ENCODE measurements around the gene HSD3B1. TPM values are rescaled to one million over a fixed set of nuclear protein-coding genes. Genes with fewer than 3 reads are reported as not detected.
"Not testable (repeated sequence)": the region's sequence is repeated elsewhere in the genome, so short reads cannot be mapped to it uniquely, and the experiment has no call there.

The HSD3B1 gene
- total and polyA plus RNA-seq, 10 donors: not detected

DNA sequence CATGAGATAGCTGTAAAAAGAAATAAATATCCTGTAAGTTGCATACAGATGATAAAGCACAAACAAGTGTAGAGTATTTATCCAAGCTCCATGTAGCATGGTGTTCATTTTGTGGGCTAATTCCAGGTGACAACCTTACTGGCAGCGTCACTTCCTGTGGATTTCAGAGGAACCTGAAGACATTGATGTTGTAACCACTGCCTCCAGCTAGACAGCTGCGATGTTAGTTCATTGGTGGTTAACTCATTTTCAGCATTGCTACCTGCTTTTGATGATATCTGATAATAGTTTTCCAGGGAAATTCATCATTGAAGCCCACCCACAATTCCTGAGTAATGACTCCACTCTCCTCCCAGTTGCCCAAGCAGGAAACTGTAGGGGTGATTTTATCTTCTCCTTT is 3.0 kb downstream of the HSD3B1 start:
- no peak for TF ChIP-seq POLR2AphosphoS5 (IDR thresholded peaks at IDR 0.05)
- H3K36me3 ChIP-seq: no peaks in the 10 kb centered on the region
- intact Hi-C loops (cut with DNase I; ENCODE audit: low total_unique reads): no loop called here
- H3K27ac ChIP-seq: no peak overlapping the region
- H3K27me3 ChIP-seq (replicated peaks in 1 of 7): no peaks in the 10 kb centered on the region
- DNase-seq: no peak
- H3K9me3 ChIP-seq: no peaks in the 10 kb centered on the region
- 72 to 77% (median 76%) methylated on average over 2 of the region's 2 CpGs for WGBS, 5 donors
- no peaks in the 10 kb centered on the region for H3K4me1 ChIP-seq
- H3K4me3 ChIP-seq: no peak overlapping the region

DNA sequence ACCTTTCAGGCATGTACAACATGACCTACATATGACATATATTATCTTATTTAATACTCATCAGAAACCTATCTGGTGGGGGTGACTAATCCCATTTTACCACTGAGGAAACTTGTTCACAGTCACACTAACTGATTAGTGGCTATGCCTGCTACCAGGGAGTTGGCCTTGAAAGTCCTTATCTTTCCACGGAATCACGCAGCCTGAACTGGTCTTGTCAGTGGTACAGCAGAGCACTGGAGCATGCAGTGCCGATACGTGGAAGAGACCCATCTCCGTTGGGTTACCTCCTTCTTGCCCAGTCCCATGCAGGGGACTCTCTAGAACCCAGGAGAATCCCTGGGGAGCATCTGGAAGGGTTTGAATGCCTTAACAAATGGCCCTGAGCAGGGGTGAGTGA is 8.2 kb downstream of the HSD3B1 start:
- H3K9me3 ChIP-seq: no peaks in the 10 kb centered on the region
- no peak overlapping the region for H3K27ac ChIP-seq
- TF ChIP-seq POLR2A (IDR thresholded peaks at IDR 0.05) (no peak), POLR2AphosphoS5 (IDR thresholded peaks at IDR 0.05) (no peak)
- TF ChIP-seq, protein P1, sequence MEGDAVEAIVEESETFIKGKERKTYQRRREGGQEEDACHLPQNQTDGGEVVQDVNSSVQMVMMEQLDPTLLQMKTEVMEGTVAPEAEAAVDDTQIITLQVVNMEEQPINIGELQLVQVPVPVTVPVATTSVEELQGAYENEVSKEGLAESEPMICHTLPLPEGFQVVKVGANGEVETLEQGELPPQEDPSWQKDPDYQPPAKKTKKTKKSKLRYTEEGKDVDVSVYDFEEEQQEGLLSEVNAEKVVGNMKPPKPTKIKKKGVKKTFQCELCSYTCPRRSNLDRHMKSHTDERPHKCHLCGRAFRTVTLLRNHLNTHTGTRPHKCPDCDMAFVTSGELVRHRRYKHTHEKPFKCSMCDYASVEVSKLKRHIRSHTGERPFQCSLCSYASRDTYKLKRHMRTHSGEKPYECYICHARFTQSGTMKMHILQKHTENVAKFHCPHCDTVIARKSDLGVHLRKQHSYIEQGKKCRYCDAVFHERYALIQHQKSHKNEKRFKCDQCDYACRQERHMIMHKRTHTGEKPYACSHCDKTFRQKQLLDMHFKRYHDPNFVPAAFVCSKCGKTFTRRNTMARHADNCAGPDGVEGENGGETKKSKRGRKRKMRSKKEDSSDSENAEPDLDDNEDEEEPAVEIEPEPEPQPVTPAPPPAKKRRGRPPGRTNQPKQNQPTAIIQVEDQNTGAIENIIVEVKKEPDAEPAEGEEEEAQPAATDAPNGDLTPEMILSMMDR (IDR thresholded peaks at IDR 0.05 in 8 of 11, conservative IDR thresholded peaks at IDR 0.05 in 3 of 11): no peak
- H3K4me3 ChIP-seq: no peak overlapping the region
- DNase-seq: no peak
- no peaks in the 10 kb centered on the region for H3K27me3 ChIP-seq (replicated peaks in 1 of 7)
- no peaks in the 10 kb centered on the region for H3K36me3 ChIP-seq
- 83 to 95% (median 87%) methylated on average over 4 to 5 of the region's 5 CpGs for WGBS, 5 donors
- intact Hi-C loops (cut with DNase I; ENCODE audit: low total_unique reads): no loop called here
- no peaks in the 10 kb centered on the region for H3K4me1 ChIP-seq

DNA sequence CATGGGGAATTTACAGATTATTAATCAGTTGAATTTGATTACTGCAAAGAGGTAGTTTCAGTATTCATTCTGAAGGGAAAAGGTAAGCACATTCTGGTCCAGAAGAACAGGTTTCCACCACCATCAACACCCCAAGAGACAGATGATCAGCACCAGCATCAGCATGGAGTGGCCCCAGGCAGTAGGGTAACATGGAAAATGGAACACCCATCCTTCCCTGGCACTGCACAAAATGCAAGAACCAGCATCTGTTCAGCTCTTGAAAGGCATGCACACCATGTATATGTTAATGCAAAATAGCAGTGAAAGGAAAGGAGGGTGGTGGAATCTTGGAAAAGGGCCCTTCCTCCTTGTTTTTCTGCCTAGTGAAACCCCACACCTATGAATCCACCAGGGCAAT is 9.2 kb downstream of the HSD3B1 start:
- intact Hi-C loops (cut with DNase I; ENCODE audit: low total_unique reads): no loop called here
- Histone ChIP-seq H3K27me3 (replicated peaks in 1 of 7) (no peaks in the 10 kb centered on the region), H3K4me3 (no peak overlapping the region), H3K9me3 (no peaks in the 10 kb centered on the region), H3K4me1 (no peaks in the 10 kb centered on the region), H3K27ac (no peak overlapping the region), H3K36me3 (no peaks in the 10 kb centered on the region)
- TF ChIP-seq POLR2A (IDR thresholded peaks at IDR 0.05) (no peak), POLR2AphosphoS5 (IDR thresholded peaks at IDR 0.05) (no peak)
- TF ChIP-seq, protein P1 (IDR thresholded peaks at IDR 0.05 in 8 of 11, conservative IDR thresholded peaks at IDR 0.05 in 3 of 11): no peak
- no peak for DNase-seq

DNA sequence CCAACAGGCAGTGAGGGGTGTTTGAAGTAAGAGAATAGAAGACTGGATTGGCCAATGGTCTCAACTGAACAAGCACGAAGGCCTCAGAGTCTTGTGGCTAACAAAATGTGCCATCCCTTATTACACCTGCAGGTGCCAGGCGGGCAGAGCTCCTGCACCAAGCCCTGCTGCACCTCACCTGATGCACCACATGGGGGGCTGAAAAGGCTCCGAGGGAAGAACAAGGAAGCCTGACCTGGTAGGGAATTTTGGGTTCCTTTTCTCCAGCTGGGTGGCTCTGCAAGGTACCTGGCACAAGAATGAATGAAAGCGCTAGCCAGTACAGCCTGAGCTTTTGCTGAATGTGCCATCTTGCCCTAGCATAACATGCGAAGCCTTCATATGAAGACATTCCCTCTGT is 9.7 kb downstream of the HSD3B1 start:
- no peak for DNase-seq
- 81 to 93% (median 86%) methylated on average over 5 of the region's 5 CpGs for WGBS, 5 donors
- H3K27me3 ChIP-seq (replicated peaks in 1 of 7): no peaks in the 10 kb centered on the region

DNA sequence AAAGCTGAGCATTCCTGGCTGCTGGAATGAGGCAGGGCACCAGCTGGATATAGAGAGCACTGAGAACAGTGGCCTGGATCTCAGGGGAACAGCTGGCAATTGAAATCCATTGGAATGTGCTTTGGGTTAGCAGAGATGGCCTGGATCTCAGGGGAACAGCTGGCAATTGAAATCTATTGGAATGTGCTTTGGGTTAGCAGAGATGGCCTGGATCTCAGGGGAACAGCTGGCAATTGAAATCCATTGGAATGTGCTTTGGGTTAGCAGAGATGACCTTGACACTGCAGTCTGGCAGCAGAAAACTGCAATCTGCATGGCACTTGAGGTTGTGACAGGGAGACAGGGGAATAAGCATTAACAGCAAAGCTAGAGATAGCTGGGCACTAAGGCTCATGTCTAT is 10.7 kb downstream of the HSD3B1 start:
- H3K9me3 ChIP-seq; H3K4me1 ChIP-seq; H3K27ac ChIP-seq; intact Hi-C loops (cut with DNase I; ENCODE audit: low total_unique reads); DNase-seq; H3K4me3 ChIP-seq; H3K36me3 ChIP-seq; H3K27me3 ChIP-seq (replicated peaks in 1 of 7): not testable (repeated sequence)

More for the DNA sequence above, 9.7 kb downstream of the HSD3B1 start:
- intact Hi-C loops (cut with DNase I; ENCODE audit: low total_unique reads): no loop called here
- Histone ChIP-seq H3K4me3 (no peak overlapping the region), H3K4me1 (no peaks in the 10 kb centered on the region), H3K36me3 (no peaks in the 10 kb centered on the region), H3K27ac (no peak overlapping the region), H3K9me3 (no peaks in the 10 kb centered on the region)
- TF ChIP-seq, protein P1 (IDR thresholded peaks at IDR 0.05 in 8 of 11, conservative IDR thresholded peaks at IDR 0.05 in 3 of 11): no peak
- TF ChIP-seq POLR2A (IDR thresholded peaks at IDR 0.05) (no peak), POLR2AphosphoS5 (IDR thresholded peaks at IDR 0.05) (no peak)

Measured in spleen (tissue), 11 donors.